Measurements from ENCODE around the gene IL1F10.
"Not testable (repeated sequence)": the region's sequence is repeated elsewhere in the genome, so short reads cannot be mapped to it uniquely, and the experiment has no call there.

The IL1F10 gene

DNA sequence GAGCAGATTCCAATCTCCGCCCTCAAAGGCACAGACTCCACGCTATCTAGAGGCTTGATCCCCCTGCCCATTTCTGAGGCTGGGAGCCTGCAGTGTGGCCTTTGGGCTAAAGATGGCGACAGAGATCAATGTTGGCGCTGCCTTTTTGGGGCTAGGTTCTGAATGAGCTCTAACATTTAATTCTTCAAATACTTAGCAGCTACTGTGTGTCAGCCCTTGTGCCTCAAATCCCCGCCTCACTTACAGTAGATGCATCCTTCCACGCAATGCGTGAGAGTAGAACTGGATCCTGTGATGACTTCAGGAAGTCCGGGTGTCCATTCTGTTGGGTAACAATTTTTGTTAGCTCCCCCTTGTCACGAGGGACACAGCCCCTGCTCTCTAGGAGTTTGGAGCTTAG, 12.4 kb downstream of the IL1F10 start:
- peak; percentile 41 to 50 for DNase-seq (ENCODE audit: low read depth in 2 of 2)

DNA sequence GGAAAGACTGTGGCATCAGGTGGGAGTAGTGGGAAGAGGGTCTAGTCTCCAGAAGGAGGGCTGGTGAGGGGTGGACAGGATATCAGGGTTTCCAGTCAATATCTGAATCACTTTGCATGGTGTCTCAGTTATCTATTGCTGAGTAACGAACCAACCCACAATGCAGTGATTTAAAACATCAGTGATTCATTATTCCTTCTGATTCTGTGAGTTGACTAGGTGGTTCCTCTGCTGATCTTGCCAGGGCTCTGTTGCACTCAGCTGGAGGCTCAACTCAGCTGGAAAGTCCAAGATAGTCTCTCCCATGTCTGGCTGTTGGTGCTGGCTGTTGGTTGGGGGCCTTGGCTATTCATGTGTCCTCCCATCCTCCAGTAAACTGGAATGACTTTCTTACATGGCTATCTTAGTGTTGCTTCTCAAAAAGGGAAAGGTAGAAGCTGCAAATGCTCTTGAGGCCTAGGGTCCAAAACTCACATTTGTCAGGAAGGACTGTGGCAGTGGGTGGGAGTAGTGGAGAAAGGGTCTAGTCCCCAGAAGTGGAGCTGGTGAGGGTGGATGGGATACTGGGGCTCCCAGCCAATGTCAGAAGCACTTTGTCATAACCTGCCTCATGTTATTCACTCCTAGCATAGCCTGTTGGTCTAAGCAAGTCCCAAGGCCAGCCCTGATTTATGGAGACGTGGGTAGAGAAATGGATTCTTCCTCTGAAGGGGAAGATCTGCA, 13.9 kb downstream of the IL1F10 start:
- DNase-seq (ENCODE audit: low read depth in 2 of 2), result no peak

DNA sequence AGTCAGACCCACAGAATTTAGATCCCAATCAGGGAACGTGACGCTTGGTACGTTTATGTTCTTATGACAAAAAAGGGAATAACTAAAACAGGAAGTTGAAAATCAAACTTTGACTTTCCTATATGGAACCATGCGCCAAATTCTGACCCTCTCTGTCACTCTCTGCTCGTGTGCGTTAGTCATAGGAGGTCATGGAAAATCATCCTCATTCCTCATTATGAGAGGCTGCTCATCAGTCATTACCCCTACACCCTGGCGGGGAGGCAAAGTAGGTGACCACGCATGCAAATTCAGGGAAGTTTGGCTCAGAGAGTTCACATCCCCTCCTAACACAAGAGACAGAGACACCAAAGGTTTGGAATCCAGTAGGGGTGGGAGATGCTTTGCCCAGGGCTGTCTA, 15.5 kb downstream of the IL1F10 start:
- no peak for DNase-seq (ENCODE audit: low read depth in 2 of 2)

DNA sequence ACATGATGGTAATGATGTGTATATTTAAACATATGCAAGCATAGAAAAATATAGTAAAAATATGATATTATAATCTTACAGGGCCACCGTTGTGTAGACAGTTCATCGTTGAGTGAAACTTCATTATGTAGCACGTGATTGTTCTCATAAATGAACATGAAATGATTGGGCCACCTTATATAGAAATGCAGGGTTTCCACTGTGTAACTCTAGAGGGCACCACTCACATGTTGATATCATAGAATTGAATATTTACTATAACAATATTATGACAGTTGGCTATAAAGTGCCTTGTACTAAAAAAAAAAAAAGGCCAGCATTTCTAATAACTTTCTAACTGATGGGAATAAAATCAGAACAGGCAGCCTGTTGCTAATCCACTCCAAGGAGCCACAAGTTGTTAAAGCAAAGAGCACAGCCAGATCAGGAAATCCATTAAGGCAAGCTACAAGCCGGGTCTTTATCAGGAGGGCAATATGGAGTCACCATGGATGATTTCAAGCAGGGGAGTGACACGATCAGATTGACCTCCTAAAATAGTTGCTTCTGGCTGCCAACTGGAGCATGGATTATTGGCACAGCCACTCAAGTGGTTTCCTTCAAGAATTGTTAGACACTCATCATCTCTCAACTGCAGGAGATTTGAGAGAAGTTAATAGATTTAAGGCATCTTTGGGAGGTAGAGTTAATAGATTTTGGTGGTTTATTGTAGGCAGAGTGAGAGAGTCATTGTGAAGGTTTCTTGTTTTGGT, 16.7 kb downstream of the IL1F10 start:
- no peak for DNase-seq (ENCODE audit: low read depth in 2 of 2)

DNA sequence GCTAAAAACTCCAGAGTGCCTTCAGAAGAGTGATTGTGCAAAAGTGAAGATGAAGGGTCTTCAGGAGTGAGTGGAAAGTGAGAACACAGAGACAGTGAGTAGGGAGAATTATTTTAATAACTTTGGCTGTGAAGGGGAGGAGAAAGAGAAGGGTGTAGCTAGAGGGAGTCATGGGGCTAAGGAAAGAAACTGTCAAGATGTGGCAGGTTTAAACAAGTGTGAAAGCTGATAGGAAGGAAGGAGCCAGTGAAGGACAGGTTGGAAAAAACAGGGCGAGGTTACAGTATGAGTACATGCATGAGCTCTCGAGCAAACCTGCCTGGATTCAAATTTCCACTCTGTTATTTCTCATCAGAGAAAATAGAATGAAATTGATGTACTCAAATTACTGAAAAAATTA, 17.8 kb downstream of the IL1F10 start:
- no peak for DNase-seq (ENCODE audit: low read depth in 2 of 2)

DNA sequence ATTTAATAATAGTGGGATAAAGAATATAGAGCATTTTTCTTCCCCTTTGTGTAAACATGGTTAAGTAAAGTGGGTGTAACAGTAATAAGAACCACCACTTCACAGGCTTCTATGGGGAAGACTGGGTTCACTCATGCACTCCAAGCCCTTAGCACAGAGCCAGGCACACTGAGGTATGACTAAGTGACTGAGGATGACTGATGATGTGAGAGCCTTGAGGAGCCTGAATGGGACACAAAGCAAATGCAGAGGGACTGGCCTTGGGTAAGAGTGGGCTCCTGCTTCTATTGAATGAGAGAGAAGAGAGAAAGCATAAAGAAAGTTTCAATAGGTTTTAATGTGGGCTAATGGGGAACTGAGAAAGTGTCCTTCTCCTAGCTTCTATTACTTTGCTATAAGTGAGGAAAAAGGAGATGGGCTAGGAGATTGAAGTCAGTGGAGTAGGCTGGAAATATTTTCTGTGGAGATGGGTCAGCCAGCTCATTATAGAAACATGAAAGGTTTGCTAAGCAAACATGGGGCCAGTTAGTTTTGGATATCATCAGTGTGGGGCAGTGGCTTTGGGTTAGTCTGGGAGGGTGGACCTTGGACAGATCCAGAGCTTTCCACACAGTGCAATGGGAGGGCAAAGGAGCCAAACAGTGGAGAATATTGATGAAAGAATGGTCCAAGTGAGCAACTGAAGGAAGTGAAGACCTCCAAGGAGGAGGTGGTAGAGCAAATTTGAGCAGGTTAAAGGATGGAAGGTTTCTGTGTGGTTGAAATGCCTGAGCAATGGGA, 20.6 kb downstream of the IL1F10 start:
- no peak for DNase-seq (ENCODE audit: low read depth in 2 of 2)

DNA sequence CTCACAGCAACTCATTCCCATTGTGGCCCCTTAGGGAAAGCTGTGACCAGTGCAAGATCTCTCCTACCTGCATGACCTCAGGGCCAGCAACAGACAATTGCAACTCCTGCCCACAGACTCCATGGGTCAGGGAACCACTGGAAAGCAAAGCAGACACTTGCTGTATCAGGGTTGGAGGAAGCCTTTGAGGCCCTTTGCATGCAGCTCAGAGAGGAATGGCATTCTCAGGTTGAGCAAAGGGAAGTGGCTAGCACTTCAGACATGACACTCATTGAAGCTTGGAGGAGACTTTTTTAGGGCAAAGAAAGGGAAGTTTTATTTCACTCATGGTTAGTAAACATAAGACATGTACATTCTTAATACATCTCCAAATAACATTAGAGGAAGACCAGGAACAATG, 22.1 kb downstream of the IL1F10 start:
- DNase-seq (ENCODE audit: low read depth in 2 of 2), result no peak

DNA sequence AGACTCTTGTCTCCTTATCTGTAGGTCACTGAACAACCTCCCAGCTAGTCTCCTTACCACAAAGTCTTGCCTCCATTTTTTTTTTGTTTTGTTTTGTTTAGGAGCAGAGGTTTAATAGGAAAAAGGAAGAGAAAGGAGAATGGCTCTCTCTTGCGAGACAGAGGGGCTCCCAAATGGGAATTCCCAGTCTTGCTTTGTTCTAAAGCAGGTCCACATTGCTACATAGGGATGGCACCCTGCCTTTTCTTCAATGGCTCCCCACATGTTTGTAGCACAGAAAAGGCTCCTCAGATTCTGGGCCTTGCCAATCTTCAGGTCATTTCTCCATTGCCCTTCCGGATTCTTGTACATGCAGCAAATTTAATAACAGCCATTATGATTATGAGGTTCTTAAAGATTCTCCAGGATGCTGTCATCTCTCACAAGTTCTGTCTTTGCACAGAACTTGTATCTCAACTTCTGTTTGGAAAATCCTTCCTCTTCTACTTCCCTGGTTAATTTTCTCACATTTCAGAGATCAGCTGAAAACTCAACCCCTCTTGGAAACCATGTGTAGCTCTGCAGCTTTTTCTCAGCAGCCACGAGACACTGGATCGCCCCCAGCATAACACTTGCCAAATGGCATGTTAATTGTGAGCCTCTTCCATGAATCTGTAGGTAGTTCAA, 23.6 kb downstream of the IL1F10 start:
- DNase-seq (ENCODE audit: low read depth in 2 of 2), result no peak

DNA sequence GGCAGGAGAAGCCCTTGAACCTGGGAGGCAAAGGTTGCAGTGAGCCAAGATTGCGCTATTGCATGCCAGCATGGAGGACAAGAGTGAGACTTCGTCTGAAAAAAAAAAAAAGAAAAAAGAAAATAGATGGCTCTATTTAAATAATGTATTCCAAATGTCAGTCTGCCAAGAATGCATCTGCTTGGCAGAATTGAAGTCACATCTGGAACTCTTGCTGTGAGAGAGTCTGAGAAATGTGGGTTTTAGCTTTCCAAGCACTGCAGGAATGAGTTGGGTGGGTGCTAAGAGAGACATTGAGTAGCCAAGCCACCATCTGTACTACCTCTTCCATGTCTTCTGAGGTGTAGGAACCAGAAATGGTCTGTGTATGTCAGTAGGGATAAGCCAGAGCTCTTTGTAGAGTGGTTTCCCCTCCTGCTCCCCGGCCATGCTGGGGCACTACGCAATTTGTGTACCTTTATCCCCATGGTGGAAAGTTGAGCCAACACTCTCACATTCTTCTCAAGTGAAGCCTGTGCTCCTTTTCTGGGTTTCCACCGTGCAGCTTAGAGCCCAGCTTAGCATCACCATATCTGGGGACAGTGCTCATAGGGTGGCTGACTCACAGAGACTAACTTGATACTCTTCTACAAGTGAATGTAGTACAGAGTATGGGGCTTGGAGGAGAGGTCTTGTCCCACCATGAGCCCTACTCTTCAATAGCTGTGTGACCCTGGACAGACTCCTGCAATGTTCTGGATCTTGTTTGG, 25.3 kb downstream of the IL1F10 start:
- DNase-seq (ENCODE audit: low read depth in 2 of 2), result no peak

DNA sequence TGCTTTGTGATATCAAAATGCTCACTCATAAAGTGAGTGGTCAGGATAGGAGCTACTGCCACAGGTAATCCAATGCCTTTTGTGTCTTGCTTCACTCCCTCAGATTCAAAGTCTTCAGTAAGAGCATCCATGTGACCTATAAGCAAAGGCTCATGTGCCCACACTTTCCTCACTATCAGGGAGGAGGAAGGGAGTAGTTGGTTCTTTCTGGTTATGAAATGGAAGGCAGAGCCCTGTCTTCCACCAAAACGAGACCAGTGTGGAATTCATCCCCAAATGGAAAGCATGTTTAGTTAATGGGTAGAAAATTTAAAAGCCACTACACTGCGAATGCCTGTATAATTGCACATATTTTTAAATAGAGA, 25.8 kb downstream of the IL1F10 start:
- DNase-seq (ENCODE audit: low read depth in 2 of 2), result no peak

DNA sequence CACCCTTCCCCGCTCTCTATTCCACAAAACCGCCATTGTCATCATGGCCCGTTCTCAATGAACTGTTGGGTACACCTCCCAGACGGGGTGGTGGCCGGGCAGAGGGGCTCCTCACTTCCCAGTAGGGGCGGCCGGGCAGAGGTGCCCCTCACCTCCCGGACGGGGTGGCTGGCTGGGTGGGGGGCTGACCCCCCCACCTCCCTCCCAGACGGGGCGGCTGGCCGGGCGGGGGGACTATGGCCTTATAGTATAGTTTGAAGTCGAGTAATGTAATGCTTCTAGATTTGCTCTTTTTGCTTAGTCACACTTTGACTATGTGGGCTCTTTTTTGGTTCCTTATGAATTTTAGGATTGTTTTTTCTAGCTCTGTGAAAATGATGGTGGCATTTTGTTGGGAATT, 28.5 kb downstream of the IL1F10 start:
- DNase-seq (ENCODE audit: low read depth in 2 of 2), result not testable (repeated sequence)

DNA sequence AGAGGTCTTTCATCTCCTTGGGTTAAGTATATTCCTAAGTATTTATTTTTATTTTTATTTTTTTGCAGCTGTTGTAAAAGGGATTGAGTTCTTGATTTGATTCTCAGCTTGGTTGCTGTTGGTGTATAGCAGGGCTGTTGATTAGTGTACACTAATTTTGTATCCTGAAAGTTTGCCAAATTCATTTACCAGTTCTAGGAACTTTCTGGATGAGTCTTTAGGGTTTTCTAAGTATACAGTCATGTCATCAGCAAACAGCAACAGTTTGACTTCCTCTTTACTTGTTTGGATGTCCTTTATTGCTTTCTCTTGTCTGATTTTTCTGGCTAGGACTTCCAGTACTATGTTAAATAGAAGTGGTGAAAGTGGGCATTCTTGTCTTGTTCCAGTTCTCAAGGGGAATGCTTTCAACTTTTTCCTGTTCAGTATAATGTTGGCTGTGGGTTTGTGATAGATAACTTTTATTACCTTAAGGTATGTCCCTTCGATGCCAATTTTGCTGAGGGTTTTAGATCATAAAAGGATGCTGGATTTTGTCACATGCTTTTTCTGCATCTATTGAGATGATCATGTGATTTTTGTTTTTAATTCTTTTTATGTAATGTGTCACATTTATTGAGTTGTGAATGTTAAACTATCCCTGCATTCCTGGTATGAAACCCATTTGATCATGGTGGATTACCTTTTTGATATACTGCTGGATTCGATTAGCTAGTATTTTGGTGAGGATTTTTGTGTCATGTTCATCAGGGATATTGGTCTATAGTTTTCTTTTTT, 29.3 kb downstream of the IL1F10 start:
- not testable (repeated sequence) for DNase-seq (ENCODE audit: low read depth in 2 of 2)

DNA sequence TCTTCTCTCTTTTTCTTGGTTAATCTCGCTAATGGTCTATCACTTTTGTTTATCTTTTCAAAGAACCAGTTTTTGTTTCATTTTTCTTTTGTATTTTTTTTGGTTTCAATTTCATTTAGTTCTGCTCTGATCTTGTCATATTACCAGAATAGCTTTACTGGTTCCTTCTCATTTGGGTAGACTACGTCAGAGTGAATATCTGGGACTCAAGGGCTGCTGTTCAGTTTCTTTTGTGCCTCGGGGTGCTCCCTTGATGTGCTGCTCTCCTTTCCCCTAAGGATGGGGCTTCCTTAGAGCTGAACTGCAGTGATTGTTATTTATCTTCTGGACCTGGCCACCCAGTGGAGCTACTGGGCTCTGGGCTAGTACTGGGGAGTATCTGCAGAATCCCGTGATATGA, 30.3 kb downstream of the IL1F10 start:
- DNase-seq (ENCODE audit: low read depth in 2 of 2), result no peak

DNA sequence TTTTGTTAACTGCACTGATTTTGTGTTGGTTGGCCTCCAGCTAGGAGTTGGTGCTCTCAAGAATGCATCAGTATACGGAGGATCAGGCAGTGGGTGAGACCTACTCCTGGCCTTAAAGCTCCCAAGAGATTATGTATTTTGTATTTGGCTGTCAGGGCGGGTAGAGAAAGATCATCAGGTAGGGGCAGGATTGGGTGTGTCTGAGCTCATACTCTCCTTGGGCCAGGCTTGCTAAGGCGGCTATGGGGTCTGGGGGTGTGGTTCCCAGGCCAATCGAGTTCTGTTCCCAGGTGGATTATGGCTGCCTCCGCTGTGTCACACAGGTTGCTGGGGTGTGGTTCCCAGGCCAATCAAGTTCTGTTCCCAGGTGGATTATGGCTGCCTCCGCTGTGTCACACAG, 30.8 kb downstream of the IL1F10 start:
- no peak for DNase-seq (ENCODE audit: low read depth in 2 of 2)

DNA sequence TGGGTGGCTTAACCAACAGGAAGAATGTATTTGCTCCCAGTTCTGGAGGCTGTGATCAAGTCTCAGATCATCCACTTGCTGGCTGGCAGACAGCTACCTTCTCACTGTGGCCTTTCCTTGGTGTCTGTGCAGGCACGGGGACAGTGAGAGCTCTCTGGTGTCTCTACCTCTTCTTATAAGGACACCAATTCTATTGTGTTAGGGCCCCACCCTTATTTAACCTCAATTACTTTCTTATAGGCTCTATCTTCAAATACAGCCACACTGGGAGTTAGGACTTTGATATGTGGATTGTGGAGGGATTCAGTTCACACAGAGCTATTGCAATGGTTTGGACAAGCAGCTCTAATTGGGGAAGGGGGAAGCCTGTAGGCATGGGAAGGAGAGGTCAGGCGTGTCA, 34.4 kb downstream of the IL1F10 start:
- DNase-seq (ENCODE audit: low read depth in 2 of 2), result no peak

DNA sequence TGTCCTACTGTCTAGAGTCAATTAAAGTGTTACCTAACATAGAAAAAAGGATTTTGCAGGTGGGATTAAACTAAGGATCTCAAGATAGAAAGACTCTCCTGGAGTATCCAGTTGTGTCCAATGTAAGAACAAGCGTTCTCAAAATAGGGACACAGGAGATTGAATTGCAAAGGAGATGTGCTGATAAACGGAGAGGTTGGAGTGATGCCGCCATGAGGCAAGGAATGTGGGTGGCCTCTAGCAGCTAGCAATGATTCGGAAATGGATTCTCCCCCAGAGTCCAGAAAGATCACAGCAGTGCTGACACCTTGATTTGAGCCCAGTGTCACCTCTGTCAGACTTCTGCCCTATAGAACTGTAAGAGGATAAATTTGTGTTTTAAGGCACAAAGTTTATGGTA, 35.5 kb downstream of the IL1F10 start:
- no peak for DNase-seq (ENCODE audit: low read depth in 2 of 2)

DNA sequence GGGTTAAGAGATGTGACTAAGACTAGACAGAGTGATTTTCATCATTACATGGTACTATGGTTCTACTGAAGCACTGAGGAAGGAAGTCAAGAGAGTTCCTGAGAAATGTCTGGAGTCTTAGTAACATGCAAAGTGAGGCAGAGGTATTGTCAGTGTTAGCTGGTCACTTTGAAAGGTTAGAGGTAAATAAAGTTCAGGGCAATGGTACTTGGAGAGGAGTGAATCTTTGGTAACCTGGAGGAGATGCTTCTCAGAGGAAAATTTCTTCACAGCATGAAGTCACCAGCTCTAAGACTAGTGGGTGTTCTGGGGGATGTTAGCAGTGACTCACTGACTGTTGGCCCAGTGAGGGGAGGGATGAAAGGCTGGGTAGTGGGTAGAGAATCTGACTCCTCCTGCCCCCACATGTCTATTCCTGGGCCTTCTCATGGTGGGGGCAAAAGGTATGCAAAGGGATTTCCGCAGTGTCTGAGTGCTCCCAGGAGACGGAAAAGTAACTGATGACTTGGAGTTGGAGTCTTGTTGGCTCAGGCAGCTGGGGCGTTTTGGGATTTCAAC, 36.4 kb downstream of the IL1F10 start:
- peak in 1 of 2 donors; percentile 12 for DNase-seq (ENCODE audit: low read depth in 2 of 2)

DNA sequence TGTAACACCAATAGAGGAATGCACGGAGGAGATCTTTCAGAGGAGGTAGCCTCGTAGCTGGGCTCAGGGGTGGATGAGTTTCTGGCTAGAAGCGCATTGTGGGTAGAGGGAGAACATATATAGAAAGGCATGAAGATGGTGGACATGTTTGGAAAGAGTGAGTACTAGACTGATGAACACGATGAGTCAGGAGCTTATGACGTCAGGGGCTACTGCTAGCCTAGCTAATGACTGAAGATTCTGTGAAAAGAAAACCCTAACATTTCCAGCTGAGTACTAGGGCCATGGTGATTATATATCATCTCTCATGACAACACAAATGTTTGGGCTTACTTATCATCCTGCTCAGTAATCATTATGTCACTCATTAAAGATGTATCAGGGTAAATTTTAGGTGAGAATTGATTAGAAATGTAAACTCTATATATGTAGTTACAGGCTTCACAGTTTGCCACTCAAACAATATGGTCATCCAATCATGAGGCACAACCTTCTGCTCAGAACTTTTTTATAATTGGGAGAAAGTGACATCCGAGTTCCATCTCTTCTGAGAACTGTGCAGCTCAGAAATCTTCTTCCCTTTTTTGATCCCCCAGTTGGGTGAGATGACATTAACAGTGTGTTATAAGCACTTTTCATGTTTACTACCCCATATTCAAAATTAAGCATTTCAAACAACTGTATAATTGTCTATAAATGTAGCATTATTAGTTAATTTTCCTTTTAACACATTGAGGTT, 37.4 kb downstream of the IL1F10 start:
- peak in 1 of 2 donors; percentile 32 for DNase-seq (ENCODE audit: low read depth in 2 of 2)

DNA sequence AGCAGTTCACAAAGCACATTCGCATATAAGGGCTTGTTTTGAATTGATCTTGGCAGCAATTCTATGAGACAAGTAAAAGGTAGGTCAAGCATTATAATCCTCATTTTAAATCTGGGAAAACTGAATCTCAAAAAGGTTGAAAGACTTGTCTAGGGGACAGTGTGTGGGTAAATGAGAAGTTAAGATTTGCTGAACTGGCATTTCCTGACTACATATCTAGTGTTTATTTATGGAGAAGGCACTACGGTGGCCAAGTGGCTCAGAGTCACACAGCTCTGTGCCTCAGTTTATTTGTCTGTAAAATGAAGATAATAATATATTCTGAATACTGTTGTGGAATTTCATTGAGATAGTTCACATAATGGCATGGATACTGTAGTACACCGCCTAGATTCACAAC, 43.4 kb downstream of the IL1F10 start:
- no peak for DNase-seq (ENCODE audit: low read depth in 2 of 2)

DNA sequence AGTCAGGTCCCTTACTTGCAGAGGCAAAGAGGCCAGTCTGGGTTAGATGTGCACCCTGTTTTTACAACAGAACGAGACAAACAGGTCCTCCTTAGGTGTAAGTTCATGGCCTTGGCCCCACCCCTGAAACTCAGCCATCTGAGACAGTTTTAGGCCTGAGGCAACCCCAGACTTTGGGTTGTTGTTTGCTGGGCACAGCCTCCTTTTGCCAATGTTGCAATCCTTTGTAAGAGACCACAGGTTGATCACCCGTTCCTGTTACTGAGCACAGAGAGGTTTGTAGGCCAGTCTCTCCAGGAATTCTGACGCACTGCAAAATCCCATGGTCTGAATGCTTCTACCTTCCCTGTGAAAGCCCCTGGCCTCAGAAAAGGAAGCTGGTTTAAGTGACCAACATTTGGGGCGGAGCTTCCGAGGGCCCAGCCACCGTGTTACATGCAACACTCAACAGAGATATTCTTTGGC, 44.1 kb downstream of the IL1F10 start:
- DNase-seq (ENCODE audit: low read depth in 2 of 2), result no peak

Data from stimulated activated CD4-positive, alpha-beta T cell treated with anti-CD3 and anti-CD28 coated beads, Interleukin-1b, Interleukin-23, amount 100 ng/mL, for 4 hours (primary cell).